Measurements from ENCODE around the gene C11orf58. TPM values are rescaled to one million over a fixed set of nuclear protein-coding genes. Genes with fewer than 3 reads are reported as not detected.

C11orf58 gene
- total and polyA plus RNA-seq, 2 experiments from 2014 or later, result 164 to 280 TPM

DNA sequence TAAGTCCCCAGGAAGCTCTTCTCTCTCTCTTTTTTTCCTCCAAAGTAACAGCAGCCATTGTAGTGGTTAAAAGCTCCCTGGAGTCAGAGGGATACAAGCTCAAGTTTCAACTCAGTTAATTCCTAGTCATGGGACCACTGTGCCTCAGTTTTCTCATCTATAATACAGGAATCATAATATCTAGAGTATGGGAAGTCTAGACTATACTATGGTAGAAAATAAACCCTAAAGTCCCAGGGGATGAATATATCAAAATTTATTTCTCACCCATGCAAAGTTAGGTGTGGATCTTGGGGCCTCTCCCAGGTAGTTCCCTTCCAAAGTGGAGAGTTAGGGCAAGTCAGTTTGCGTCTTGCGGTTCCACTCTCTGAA, 33.7 kb downstream of the C11orf58 start:
- TF ChIP-seq, protein P1, sequence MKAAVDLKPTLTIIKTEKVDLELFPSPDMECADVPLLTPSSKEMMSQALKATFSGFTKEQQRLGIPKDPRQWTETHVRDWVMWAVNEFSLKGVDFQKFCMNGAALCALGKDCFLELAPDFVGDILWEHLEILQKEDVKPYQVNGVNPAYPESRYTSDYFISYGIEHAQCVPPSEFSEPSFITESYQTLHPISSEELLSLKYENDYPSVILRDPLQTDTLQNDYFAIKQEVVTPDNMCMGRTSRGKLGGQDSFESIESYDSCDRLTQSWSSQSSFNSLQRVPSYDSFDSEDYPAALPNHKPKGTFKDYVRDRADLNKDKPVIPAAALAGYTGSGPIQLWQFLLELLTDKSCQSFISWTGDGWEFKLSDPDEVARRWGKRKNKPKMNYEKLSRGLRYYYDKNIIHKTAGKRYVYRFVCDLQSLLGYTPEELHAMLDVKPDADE (IDR thresholded peaks at IDR 0.05), result no peak
- no peak for TF ChIP-seq EZH2phosphoT487 (IDR thresholded peaks at IDR 0.05; ENCODE audit: unreplicated experiment)
- no peak for TF ChIP-seq ZNF462 (CRISPR knock-in tag; IDR thresholded peaks at IDR 0.05)
- TF ChIP-seq POLR2AphosphoS5 (IDR thresholded peaks at IDR 0.05; ENCODE audit: low read depth), result no peak
- TF ChIP-seq NANOG (IDR thresholded peaks at IDR 0.05; ENCODE audit: borderline replicate concordance), result no peak
- TF ChIP-seq, protein P2, sequence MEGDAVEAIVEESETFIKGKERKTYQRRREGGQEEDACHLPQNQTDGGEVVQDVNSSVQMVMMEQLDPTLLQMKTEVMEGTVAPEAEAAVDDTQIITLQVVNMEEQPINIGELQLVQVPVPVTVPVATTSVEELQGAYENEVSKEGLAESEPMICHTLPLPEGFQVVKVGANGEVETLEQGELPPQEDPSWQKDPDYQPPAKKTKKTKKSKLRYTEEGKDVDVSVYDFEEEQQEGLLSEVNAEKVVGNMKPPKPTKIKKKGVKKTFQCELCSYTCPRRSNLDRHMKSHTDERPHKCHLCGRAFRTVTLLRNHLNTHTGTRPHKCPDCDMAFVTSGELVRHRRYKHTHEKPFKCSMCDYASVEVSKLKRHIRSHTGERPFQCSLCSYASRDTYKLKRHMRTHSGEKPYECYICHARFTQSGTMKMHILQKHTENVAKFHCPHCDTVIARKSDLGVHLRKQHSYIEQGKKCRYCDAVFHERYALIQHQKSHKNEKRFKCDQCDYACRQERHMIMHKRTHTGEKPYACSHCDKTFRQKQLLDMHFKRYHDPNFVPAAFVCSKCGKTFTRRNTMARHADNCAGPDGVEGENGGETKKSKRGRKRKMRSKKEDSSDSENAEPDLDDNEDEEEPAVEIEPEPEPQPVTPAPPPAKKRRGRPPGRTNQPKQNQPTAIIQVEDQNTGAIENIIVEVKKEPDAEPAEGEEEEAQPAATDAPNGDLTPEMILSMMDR (conservative IDR thresholded peaks at IDR 0.05; ENCODE audit: low read depth in 2 of 2), result no peak
- TF ChIP-seq ZNF114 (CRISPR knock-in tag; IDR thresholded peaks at IDR 0.05), result no peak
- TF ChIP-seq CREB1 (CRISPR knock-in tag; IDR thresholded peaks at IDR 0.05; ENCODE audit: low read depth), result no peak
- no peak for TF ChIP-seq ZNF331 (CRISPR knock-in tag; IDR thresholded peaks at IDR 0.05; ENCODE audit: low read depth)
- TF ChIP-seq JUNB (IDR thresholded peaks at IDR 0.05; ENCODE audit: unreplicated experiment), result no peak
- no peak for TF ChIP-seq EZH2 (IDR thresholded peaks at IDR 0.05; ENCODE audit: low read depth, unreplicated experiment)
- Histone ChIP-seq H3K4me2 (no peak overlapping the region), H3K27me3 (ENCODE audit: insufficient read depth) (no peaks in the 10 kb centered on the region), H3K4me1 (ENCODE audit: insufficient read depth) (no peaks in the 10 kb centered on the region; the same call in 1 of the 2 replicates), H3K4me3 (no peak overlapping the region), H3K36me3 (ENCODE audit: insufficient read depth) (no peaks in the 10 kb centered on the region), H3F3A (replicated peaks; ENCODE audit: low read depth) (no peaks in the 10 kb centered on the region), H4K20me1 (replicated peaks; ENCODE audit: insufficient read depth) (no peaks in the 10 kb centered on the region), H3K27ac (ENCODE audit: low read depth) (no peak overlapping the region), H3K79me2 (replicated peaks; ENCODE audit: insufficient read depth) (no peaks in the 10 kb centered on the region), H2AFZ (no peak overlapping the region), H3K9me2 (ENCODE audit: insufficient read depth) (no peaks in the 10 kb centered on the region)
- no peaks in the 10 kb centered on the region; the same call in 2 of the 3 replicates for H3K36me3 Mint-ChIP-seq (ENCODE audit: low read depth)
- no peak for ATAC-seq
- H3K27me3 Mint-ChIP-seq (ENCODE audit: insufficient read depth, low read depth, poor library complexity), result peaks cover 5% of the 10 kb centered on the region
- H3K9me3 Mint-ChIP-seq, result no peaks in the 10 kb centered on the region
- no peak overlapping the region for H3K4me3 Mint-ChIP-seq
- no peak overlapping the region for H3K27ac Mint-ChIP-seq
- peaks cover 21% of the 10 kb centered on the region; the same call in 2 of the 3 replicates for H3K4me1 Mint-ChIP-seq
- DNase-seq (ENCODE audit: low spot score), result no peak

All from GM23338 (cell line).